Body of pancreas (tissue), 4 donors: ENCODE measurements around the gene RNF151. TPM values are rescaled to one million over a fixed set of nuclear protein-coding genes. Genes with fewer than 3 reads are reported as not detected.

Experiments
- ATAC-seq: fragments of 150-250 bp; one replicate; pipeline ENCODE4 v1.9.1; 2016
- DNase-seq, 4 donors: peaks; one replicate each; pipeline ENCODE4 v3.0.0-alpha.2; 2019
- H3K27ac ChIP-seq, 4 donors: fragments of 200-600 bp; sonication (generic); 1 replicate in 3 of 4; 2 replicates in 1 of 4; pipeline versions ENCODE4 v1.5.1 to v1.6.1; 2016 to 2019; ENCODE audit warnings: mild to moderate bottlenecking in 1 of 4, mixed read lengths in 1 of 4, moderate library complexity in 1 of 4
- H3K27me3 ChIP-seq, 2 donors: fragments of 200-600 bp; sonication (generic); one replicate each; pipeline ENCODE4 v1.6.0; 2016; ENCODE audit warnings: mild to moderate bottlenecking in 1 of 2
- H3K36me3 ChIP-seq, 2 donors: fragments of 200-600 bp; sonication (generic); replicated peaks in 1 of 2; 2 replicates each; pipeline ENCODE4 v1.5.1; 2016; ENCODE audit warnings: low read depth in 2 of 2; ENCODE audit not compliant: insufficient read depth in 1 of 2
- H3K4me1 ChIP-seq: fragments of 200-600 bp; sonication (generic); one replicate; pipeline ENCODE4 v1.6.0; 2016
- H3K4me3 ChIP-seq, 2 donors: fragments of 200-600 bp; sonication (generic); 1 replicate in 1 of 2; 2 replicates in 1 of 2; pipeline ENCODE4 v1.5.1; 2016 to 2019
- H3K9me3 ChIP-seq, 3 donors: fragments of 200-600 bp; sonication (generic); 1 replicate in 2 of 3; 2 replicates in 1 of 3; pipeline ENCODE4 v1.5.1; 2016
- POLR2A ChIP-seq, 3 donors: fragments of 450-650 bp; IDR thresholded peaks; one replicate each; pipeline ENCODE4 v1.6.1; 2016; ENCODE audit warnings: antibody characterized with exemption in 3 of 3, mild to moderate bottlenecking in 2 of 3
- WGBS, 2 donors: methylation state at CpG; one replicate each; pipeline ENCODE4 v1.1.5; 2017; 5-methylcytosine and 5-hydroxymethylcytosine counted together
- intact Hi-C: fragments of 100-400 bp; cut with DNase I; formaldehyde crosslinking; loops from one replicate; pipeline ENCODE4 v1.15.1; 2023
- small RNA-seq: library from RNA; depleted of rRNA; stranded (forward); fragments of <200 nt; gene quantifications from one replicate; pipeline ENCODE3, GENCODE V24; 2016
- total RNA-seq, 2 donors: library from RNA; depleted of rRNA; stranded (reverse); fragments of >200 nt; gene quantifications; one replicate each; pipeline ENCODE4 v1.1.0, GENCODE V29; 2016
- TF ChIP-seq, protein P1 (sequence below), 7 experiments: fragments of 450-650 bp in 4 of 7; fragments of 200-600 bp in 3 of 7; sonication (generic) in 3 of 7; IDR thresholded peaks; one replicate each; pipeline ENCODE4 v1.5.1; 2016 to 2019; ENCODE audit warnings: antibody characterized with exemption in 7 of 7

RNF151 gene
- total RNA-seq, 2 donors from 2014 or later = not detected

DNA sequence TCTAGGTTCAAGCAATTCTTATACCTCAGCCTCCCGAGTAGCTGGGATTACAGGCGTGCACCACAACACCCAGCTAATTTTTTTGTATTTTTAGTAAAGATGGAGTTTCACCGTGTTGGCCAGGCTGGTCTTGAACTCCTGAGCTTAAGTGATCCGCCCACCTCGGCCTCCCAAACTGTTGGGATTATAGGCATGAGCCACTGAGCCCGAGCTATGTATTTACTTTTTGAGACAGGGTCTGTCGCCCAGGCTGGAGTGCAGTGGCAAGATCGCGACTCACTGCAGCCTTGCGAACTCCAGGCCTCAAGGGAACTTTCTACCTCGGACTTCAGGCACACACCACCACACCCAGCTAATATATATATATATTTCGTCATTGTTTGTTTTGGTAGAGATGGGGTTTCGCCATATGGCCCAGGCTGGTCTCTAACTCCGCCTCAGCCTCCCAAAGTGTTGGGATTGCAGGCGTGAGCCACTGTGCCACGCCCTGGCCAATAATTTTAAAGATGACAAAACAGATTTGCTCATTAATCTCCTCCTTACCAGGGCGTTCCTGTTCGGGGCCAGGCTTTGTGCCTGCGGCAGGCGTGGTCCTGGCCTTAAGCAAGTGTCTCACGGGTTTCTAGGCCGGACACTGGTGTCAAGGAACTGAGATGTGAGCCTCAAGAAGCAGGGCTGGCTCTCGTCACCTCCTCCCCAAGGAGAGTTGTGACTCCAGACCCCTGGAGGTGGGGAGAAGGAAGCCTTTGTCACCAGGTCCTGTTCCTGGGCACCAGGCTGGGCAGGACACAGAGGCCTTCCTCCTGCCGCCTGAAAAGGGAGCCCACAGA, 48.7 kb downstream of the RNF151 start:
- intact Hi-C loops = loop anchor here (5.0 kb wide), 1 partner anchor 127 kb away; no protein-coding TSS in a partner anchor
- TF ChIP-seq, protein P1, sequence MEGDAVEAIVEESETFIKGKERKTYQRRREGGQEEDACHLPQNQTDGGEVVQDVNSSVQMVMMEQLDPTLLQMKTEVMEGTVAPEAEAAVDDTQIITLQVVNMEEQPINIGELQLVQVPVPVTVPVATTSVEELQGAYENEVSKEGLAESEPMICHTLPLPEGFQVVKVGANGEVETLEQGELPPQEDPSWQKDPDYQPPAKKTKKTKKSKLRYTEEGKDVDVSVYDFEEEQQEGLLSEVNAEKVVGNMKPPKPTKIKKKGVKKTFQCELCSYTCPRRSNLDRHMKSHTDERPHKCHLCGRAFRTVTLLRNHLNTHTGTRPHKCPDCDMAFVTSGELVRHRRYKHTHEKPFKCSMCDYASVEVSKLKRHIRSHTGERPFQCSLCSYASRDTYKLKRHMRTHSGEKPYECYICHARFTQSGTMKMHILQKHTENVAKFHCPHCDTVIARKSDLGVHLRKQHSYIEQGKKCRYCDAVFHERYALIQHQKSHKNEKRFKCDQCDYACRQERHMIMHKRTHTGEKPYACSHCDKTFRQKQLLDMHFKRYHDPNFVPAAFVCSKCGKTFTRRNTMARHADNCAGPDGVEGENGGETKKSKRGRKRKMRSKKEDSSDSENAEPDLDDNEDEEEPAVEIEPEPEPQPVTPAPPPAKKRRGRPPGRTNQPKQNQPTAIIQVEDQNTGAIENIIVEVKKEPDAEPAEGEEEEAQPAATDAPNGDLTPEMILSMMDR (IDR thresholded peaks at IDR 0.05) = no peak
- TF ChIP-seq POLR2A (IDR thresholded peaks at IDR 0.05) = no peak
- no peaks in the 10 kb centered on the region for H3K36me3 ChIP-seq
- ATAC-seq (no peak), DNase-seq (no peak)
- no peaks in the 10 kb centered on the region for H3K9me3 ChIP-seq
- no peak overlapping the region for H3K27ac ChIP-seq
- peaks cover 0 to 5% of the 10 kb centered on the region in 2 donors for H3K27me3 ChIP-seq
- 79 to 85% methylated on average over 23 to 24 of the region's 24 CpGs for WGBS, 2 donors
- peaks cover 15% of the 10 kb centered on the region for H3K4me1 ChIP-seq
- no peak overlapping the region for H3K4me3 ChIP-seq

DNA sequence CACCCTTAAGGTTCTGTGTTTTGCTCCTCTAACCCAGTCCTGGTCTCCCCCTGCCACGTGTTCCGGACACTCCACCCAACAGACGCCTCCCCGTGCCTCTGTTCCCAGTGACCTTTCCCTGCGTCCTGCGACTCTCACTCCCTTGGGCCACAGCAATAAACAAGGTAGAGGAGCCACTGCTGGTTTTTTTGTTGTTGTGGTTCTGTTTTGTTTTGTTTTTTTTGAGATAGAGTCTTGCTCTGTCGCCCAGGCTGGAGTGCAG, 49.2 kb downstream of the RNF151 start:
- H3K27ac ChIP-seq = no peak overlapping the region
- no peaks in the 10 kb centered on the region for H3K36me3 ChIP-seq
- 76 to 88% methylated on average over 7 of the region's 7 CpGs for WGBS, 2 donors
- DNase-seq = no peak
- H3K4me1 ChIP-seq = peaks cover 15% of the 10 kb centered on the region
- no peak for ATAC-seq
- TF ChIP-seq POLR2A (IDR thresholded peaks at IDR 0.05) = no peak
- TF ChIP-seq, protein P1 (IDR thresholded peaks at IDR 0.05) = no peak
- intact Hi-C loops = loop anchor here (5.0 kb wide), 1 partner anchor 126 kb away; no protein-coding TSS in a partner anchor
- H3K4me3 ChIP-seq = no peak overlapping the region
- H3K9me3 ChIP-seq = no peaks in the 10 kb centered on the region
- peaks cover 0 to 9% of the 10 kb centered on the region in 2 donors for H3K27me3 ChIP-seq

DNA sequence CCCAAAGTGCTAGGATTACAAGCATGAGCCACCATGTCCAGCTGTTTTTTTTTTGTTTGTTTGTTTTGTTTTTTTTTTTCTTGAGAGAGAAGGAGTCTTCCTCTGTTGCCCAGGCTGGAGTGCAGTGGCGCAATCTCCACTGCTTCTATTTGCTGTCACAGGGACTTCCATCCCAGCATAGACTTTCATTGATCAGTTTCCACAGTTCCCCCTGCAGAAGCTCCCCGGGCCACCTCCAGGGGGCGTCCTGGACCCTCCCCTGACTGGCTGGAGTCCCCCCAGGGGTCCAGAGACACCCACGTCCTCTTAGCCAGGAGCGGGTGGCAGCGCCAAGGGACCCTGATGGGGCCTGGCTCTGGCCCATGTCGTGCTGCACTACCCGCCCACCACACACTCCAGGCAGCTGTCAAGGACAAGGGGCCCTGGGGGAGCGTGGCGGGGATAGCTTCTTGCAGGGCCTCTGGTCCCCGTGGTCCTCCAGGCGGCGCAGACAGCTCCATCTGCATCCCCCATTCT, 49.8 kb downstream of the RNF151 start:
- intact Hi-C loops = loop anchor here (5.0 kb wide), 1 partner anchor 126 kb away; no protein-coding TSS in a partner anchor
- H3K4me3 ChIP-seq = no peak overlapping the region
- no peak for DNase-seq
- peaks cover 15% of the 10 kb centered on the region for H3K4me1 ChIP-seq
- no peaks in the 10 kb centered on the region for H3K36me3 ChIP-seq
- WGBS, 2 donors = 40 to 46% methylated on average over 3 to 13 of the region's 13 CpGs
- no peak overlapping the region for H3K27ac ChIP-seq
- no peak for ATAC-seq
- H3K27me3 ChIP-seq = peaks cover 0 to 10% of the 10 kb centered on the region in 2 donors
- H3K9me3 ChIP-seq = no peaks in the 10 kb centered on the region
- no peak for TF ChIP-seq POLR2A (IDR thresholded peaks at IDR 0.05)
- TF ChIP-seq, protein P1 (IDR thresholded peaks at IDR 0.05) = no peak

Small RNAs within 50 kb of the gene (small RNA-seq; reads per million reads assigned to genes)
- gene AC005363.2 (0.66 reads per million, percentile 12 among the genes with 10 or more reads in this experiment), gene RN7SL219P (not detected), gene SNORA10 (not detected), gene SNORA64 (not detected)

Other genes starting within 250 kb of the RNF151 start
- 100 to 1,000 TPM in 1 of 2 donors, 10 to 100 TPM in 1; 62.8 to 113 TPM for gene NME3, start 195.3 kb upstream of the RNF151 start, total RNA-seq
- gene EME2, start 194.0 kb upstream of the RNF151 start, total RNA-seq = 10 to 100 TPM; 13.5 to 33.3 TPM
- 10 to 100 TPM; 51.4 to 99.6 TPM for gene MRPS34, start 193.7 kb upstream of the RNF151 start, total RNA-seq
- gene SPSB3, start 184.3 kb upstream of the RNF151 start, total RNA-seq = 10 to 100 TPM; 95.9 to 97.8 TPM
- gene NUBP2, start 183.9 kb upstream of the RNF151 start, total RNA-seq = 10 to 100 TPM; 61.0 to 72.6 TPM
- 1 to 10 TPM; 5.2 to 9.2 TPM for gene IGFALS, start 173.2 kb upstream of the RNF151 start, total RNA-seq
- 10 to 100 TPM; 45.7 to 46.5 TPM for gene HAGH, start 140.0 kb upstream of the RNF151 start, total RNA-seq
- 10 to 100 TPM; 32.6 to 50.8 TPM for gene FAHD1, start 139.7 kb upstream of the RNF151 start, total RNA-seq
- gene MEIOB, start 94.7 kb upstream of the RNF151 start, total RNA-seq = under 1 TPM in 1 of 2 donors, not detected in 1; 0.26 TPM
- not detected for gene HS3ST6, start 48.4 kb upstream of the RNF151 start, total RNA-seq
- 10 to 100 TPM; 36.8 to 38.6 TPM for gene MSRB1, start 23.7 kb upstream of the RNF151 start, total RNA-seq
- 10 to 100 TPM in 1 of 2 donors, not detected in 1; 16.5 TPM for gene RPL3L, start 12.2 kb upstream of the RNF151 start, total RNA-seq
- gene NDUFB10, start 7.3 kb upstream of the RNF151 start, total RNA-seq = 10 to 100 TPM; 39.2 to 86.1 TPM
- gene RPS2, start 2.0 kb upstream of the RNF151 start, total RNA-seq = 1,000 to 10,000 TPM; 2,300 to 2,472 TPM
- 10 to 100 TPM; 38.9 to 40.7 TPM for gene TBL3, start 5.2 kb downstream of the RNF151 start, total RNA-seq
- not detected for gene NOXO1, start 14.6 kb downstream of the RNF151 start, total RNA-seq
- gene GFER, start 17.3 kb downstream of the RNF151 start, total RNA-seq = 10 to 100 TPM; 13.2 to 35.9 TPM
- 1 to 10 TPM in 1 of 2 donors, under 1 TPM in 1; 0.33 to 1.6 TPM for gene SYNGR3, start 23.1 kb downstream of the RNF151 start, total RNA-seq
- gene ZNF598, start 43.0 kb downstream of the RNF151 start, total RNA-seq = 10 to 100 TPM; 41.0 to 55.4 TPM
- gene NPW, start 52.9 kb downstream of the RNF151 start, total RNA-seq = not detected
- gene NHERF2, start 60.0 kb downstream of the RNF151 start, total RNA-seq = 10 to 100 TPM; 32.7 to 87.3 TPM
- gene NTHL1, start 81.0 kb downstream of the RNF151 start, total RNA-seq = 10 to 100 TPM; 15.2 to 19.7 TPM
- 100 to 1,000 TPM in 1 of 2 donors, 10 to 100 TPM in 1; 73.9 to 152 TPM for gene TSC2, start 81.1 kb downstream of the RNF151 start, total RNA-seq
- 100 to 1,000 TPM in 1 of 2 donors, 10 to 100 TPM in 1; 78.9 to 237 TPM for gene PKD1, start 169.0 kb downstream of the RNF151 start, total RNA-seq
- 10 to 100 TPM; 25.4 to 28.8 TPM for gene RAB26, start 181.8 kb downstream of the RNF151 start, total RNA-seq
- gene TRAF7, start 188.9 kb downstream of the RNF151 start, total RNA-seq = 10 to 100 TPM; 22.7 to 29.3 TPM
- gene CASKIN1, start 229.7 kb downstream of the RNF151 start, total RNA-seq = under 1 TPM; 0.66 to 0.78 TPM
- 10 to 100 TPM; 32.4 to 59.0 TPM for gene MLST8, start 238.6 kb downstream of the RNF151 start, total RNA-seq
- 1 to 10 TPM; 1.8 to 3.3 TPM for gene BRICD5, start 244.0 kb downstream of the RNF151 start, total RNA-seq
- gene PGP, start 248.0 kb downstream of the RNF151 start, total RNA-seq = 10 to 100 TPM in 1 of 2 donors, 1 to 10 TPM in 1; 7.8 to 15.8 TPM